ENCODE measurements around the gene BCL7A.

BCL7A gene

DNA sequence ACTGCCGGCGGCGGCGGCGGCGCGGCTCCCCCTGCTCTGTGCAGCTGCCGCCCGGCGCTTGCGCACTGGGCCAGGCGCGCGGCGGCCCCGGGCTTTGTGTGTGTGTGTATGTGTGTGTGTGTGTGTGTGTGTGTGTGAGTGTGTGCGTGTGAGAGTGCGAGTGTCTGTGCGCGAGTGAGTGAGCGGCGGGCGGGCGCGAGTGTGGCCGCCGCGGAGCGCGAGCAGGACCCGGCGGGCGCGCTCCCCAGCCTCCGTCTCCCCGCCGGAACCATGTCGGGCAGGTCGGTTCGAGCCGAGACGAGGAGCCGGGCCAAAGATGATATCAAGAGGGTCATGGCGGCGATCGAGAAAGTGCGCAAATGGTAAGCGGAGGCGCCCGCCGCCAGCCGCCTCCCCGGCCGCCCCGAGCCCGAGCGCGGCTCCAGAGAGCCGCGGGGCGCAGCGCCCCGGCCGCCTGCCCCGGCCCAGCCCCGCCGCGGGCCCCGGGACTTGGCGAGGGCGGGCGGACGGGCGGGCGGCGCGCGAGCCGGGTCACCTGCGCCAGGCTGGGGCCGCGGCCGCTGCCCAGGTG, at the start of gene BCL7A:
TSS of gene BCL7A (plus strand) at position 63 of the 571 bp plus-strand sequence. CDS start at position 271, 208 bp downstream.
- peak within 1 kb of the TSS; percentile 84 for H3K4me3 ChIP-seq (ENCODE audit: low read depth, low read length)

GRCh38 chr12:121974026-121974985, 47.4 kb upstream of the BCL7A start:
- no peak for TF ChIP-seq CTCF (IDR thresholded peaks at IDR 0.05; ENCODE audit: borderline replicate concordance, insufficient read depth, low read depth, low read length)
- H3K4me3 ChIP-seq (ENCODE audit: low read depth, low read length): no peak overlapping the region

More for the DNA sequence above, at the start of gene BCL7A:
- no peak for TF ChIP-seq CTCF (IDR thresholded peaks at IDR 0.05; ENCODE audit: borderline replicate concordance, insufficient read depth, low read depth, low read length)

GRCh38 chr12:121975021-121975420, 46.7 kb upstream of the BCL7A start:
- TF ChIP-seq CTCF (IDR thresholded peaks at IDR 0.05; ENCODE audit: borderline replicate concordance, insufficient read depth, low read depth, low read length): no peak
- H3K4me3 ChIP-seq (ENCODE audit: low read depth, low read length): no peak overlapping the region

DNA sequence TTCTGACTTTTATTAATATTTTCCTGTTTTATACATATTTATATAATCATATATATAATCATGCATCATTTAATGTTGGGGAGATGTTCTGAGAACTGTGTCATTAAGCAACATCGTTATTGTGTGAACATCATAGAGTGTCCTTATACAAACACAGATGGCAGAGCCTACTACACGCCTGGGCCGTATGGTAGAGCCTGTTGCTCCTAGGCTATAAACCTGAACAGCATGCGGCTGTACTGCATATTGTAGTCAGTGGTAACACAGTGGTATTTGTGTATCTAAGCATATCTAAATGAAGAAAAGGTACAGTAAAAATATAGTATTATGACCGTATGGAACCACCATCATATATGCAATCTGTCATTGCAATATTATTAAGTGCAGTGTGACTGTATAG, 44.7 kb upstream of the BCL7A start:
- no peak overlapping the region for H3K4me3 ChIP-seq (ENCODE audit: low read depth, low read length)
- TF ChIP-seq CTCF (IDR thresholded peaks at IDR 0.05; ENCODE audit: borderline replicate concordance, insufficient read depth, low read depth, low read length): no peak

DNA sequence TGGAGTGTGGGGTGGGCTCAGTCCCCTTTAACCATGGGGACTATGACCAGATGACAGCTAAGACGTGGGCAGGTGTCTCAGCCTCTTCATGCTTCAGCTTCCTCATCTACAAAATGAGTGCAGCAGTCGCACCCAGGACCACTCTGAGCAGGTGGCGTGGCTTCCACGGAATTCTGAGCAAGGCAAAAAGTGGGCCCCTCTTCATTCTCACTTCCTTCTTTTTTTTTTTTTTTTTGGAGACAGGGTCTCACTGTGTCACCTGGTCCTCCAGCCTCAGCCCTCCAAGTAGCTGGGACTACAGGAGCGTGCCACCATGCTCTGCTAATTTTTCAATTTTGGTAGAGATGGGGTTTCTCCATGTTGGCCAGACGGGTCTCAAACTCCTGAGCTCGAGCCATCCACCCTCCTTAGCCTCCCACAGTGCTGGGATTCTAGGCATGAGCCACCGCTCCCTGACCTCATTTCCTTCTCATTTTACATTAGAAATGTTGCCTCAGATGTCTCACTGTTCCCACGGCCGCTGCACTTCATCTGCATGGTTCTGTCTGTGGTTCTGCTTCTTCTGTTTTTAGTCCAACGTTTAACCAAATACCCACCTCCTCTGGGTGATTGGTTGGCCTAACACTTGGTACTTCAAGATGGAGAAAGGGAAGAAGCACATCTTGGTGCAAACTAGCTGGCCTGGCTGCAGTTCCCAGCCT, 41.3 kb upstream of the BCL7A start:
- TF ChIP-seq CTCF (IDR thresholded peaks at IDR 0.05; ENCODE audit: borderline replicate concordance, insufficient read depth, low read depth, low read length): no peak
- no peak overlapping the region for H3K4me3 ChIP-seq (ENCODE audit: low read depth, low read length)

DNA sequence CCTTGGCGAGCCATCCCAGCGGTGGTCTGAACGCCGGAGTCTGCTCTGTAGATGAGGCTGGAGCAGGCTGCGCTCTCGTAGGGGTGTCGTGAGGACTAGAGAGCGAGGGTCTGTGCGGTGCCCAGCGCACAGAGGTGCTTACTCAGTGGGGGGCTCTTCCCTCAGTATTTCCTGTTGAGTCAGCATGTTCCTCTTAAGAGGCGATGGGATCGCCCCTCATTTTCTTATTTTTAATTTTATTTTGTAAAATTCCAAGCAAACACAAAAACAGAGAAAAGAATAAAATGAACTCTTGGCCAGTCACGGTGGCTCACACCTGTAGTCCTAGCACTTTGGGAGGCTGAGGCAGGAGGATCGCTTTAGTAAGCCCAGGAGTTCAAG, 40.8 kb upstream of the BCL7A start:
- no peak overlapping the region for H3K4me3 ChIP-seq (ENCODE audit: low read depth, low read length)
- no peak for TF ChIP-seq CTCF (IDR thresholded peaks at IDR 0.05; ENCODE audit: borderline replicate concordance, insufficient read depth, low read depth, low read length)

All from GM12875 (cell line).